Dermis blood vessel endothelial cell (primary cell): ENCODE results near the gene INO80C. TPM values are rescaled to one million over a fixed set of nuclear protein-coding genes. Genes with fewer than 3 reads are reported as not detected.
A peak's percentile ranks its signal among the peaks of the same experiment; 100 is the strongest.

Source experiments
- DNase-seq: peaks from one replicate; pipeline ENCODE4 v3.0.0; 2010
- total RNA-seq: library from RNA; depleted of rRNA; stranded (reverse); fragments of >200 nt; gene quantifications from 2 replicates; pipeline ENCODE4 v1.2.3, GENCODE V29; 2014

Gene INO80C
- 8.7 and 9.3 TPM in 2 replicates for total RNA-seq

- DNase-seq: peak; percentile 98
Measured at GRCh38 chr18:35497370-35498197, at the start of gene INO80C. TSS of gene INO80C (minus strand) at chr18:35497960. CDS start at chr18:35497874, 86 bp downstream.

- DNase-seq: no peak
Measured at GRCh38 chr18:35547008-35547605, 49.3 kb upstream of the INO80C start.

- DNase-seq: no peak
Measured at GRCh38 chr18:35542356-35542755, 44.6 kb upstream of the INO80C start.

- no peak for DNase-seq
Measured at GRCh38 chr18:35535297-35535696, 37.5 kb upstream of the INO80C start.

- DNase-seq: no peak
Measured at GRCh38 chr18:35533916-35534405, 36.2 kb upstream of the INO80C start.

GRCh38 chr18:35528749-35529274 lies 31.1 kb upstream of the INO80C start:
- DNase-seq: no peak

- DNase-seq: no peak
Measured at GRCh38 chr18:35526495-35527059, 28.8 kb upstream of the INO80C start.

- DNase-seq: peak; percentile 38
Measured at GRCh38 chr18:35525795-35526494, 28.2 kb upstream of the INO80C start.

- DNase-seq: no peak
Measured at GRCh38 chr18:35524226-35524625, 26.5 kb upstream of the INO80C start.

- DNase-seq: peak; percentile 33
Measured at GRCh38 chr18:35522130-35522959, 24.6 kb upstream of the INO80C start.

GRCh38 chr18:35521133-35521532 lies 23.4 kb upstream of the INO80C start:
- DNase-seq: no peak

- DNase-seq: no peak
Measured at GRCh38 chr18:35519148-35519899, 21.6 kb upstream of the INO80C start.

GRCh38 chr18:35517715-35518114 lies 20.0 kb upstream of the INO80C start:
- DNase-seq: no peak

- DNase-seq: peak; percentile 67
Measured at GRCh38 chr18:35516789-35517188, 19.0 kb upstream of the INO80C start.

GRCh38 chr18:35516351-35516750 lies 18.6 kb upstream of the INO80C start:
- DNase-seq: no peak

- no peak for DNase-seq
Measured at GRCh38 chr18:35515460-35516130, 17.8 kb upstream of the INO80C start.

GRCh38 chr18:35514752-35515459 lies 17.1 kb upstream of the INO80C start:
- DNase-seq: no peak

- DNase-seq: no peak
Measured at GRCh38 chr18:35514283-35514682, 16.5 kb upstream of the INO80C start.

- DNase-seq: no peak
Measured at GRCh38 chr18:35513181-35513936, 15.6 kb upstream of the INO80C start.
